K562 (cell line): ENCODE results near the gene REEP2. TPM values are rescaled to one million over a fixed set of nuclear protein-coding genes. Genes with fewer than 3 reads are reported as not detected.
"Not testable (repeated sequence)": the region's sequence is repeated elsewhere in the genome, so short reads cannot be mapped to it uniquely, and the experiment has no call there.

Experiments used
- ATAC-seq: fragments of 200-7000 bp; cut with Tn5 transposase; 3 replicates; pipeline ENCODE4 v1.9.1; 2020; ENCODE audit warnings: moderate library complexity
- BruUV-seq: library from RNA; stranded (reverse); fragments of 400-500 nt; replicated peaks from 2 replicates; lab custom pipeline; 2021; lab: Mats Ljungman, UMichigan
- CTCF ChIA-PET: fragments of 300-600 bp; formaldehyde crosslinking; extraction: SDS; loops from one replicate; lab custom pipeline; 2021; ENCODE audit warnings: low intra/inter-chr PET ratio; lab: Yijun Ruan, JAX
- POLR2A ChIA-PET: fragments of 300-600, 350-650 bp; sonication (Branson Sonifier 250); formaldehyde crosslinking; extraction: SDS; loops from one replicate; lab custom pipeline; 2021; ENCODE audit warnings: antibody characterized with exemption, inconsistent platforms; lab: Yijun Ruan, JAX
- DNase-seq, 4 experiments: peaks; one replicate each; pipeline versions ENCODE4 v3.0.0 to v3.0.0-alpha.2; 2011 to 2018; ENCODE audit warnings: low spot score in 3 of 4, mixed read lengths in 3 of 4; ENCODE audit errors: extremely low read depth in 1 of 4
- FAIRE-seq: peaks from 2 replicates; lab custom pipeline; 2011; peaks lifted over from hg19 to GRCh38; lab: Jason Lieb, UNC
- H2AFZ ChIP-seq: 2 replicates; pipeline ENCODE4 v1.6.0; 2011; ENCODE audit warnings: low read depth, low read length, control low read depth, inconsistent platforms
- H3K27ac ChIP-seq: fragments of 200-600 bp; 3 replicates; pipeline ENCODE4 v1.8.0; 2011; ENCODE audit warnings: low read depth, mild to moderate bottlenecking, control low read depth, inconsistent platforms, low read length, moderate library complexity, mixed read lengths; ENCODE audit errors: extremely low read depth
- H3K27me3 ChIP-seq, 2 experiments: fragments of 300-600 bp in 1 of 2; 2 replicates in 1 of 2; 3 replicates in 1 of 2; pipeline versions ENCODE4 v1.6.0 to v1.8.0; 2011; ENCODE audit warnings: inconsistent platforms in 2 of 2, low read length in 2 of 2, mild to moderate bottlenecking in 1 of 2, mixed read lengths in 1 of 2, moderate library complexity in 1 of 2; ENCODE audit not compliant: control insufficient read depth in 2 of 2, insufficient read depth in 2 of 2
- H3K36me3 ChIP-seq: fragments of 300-600 bp; 3 replicates; pipeline ENCODE4 v1.8.0; 2011; ENCODE audit warnings: mild to moderate bottlenecking, low read length, inconsistent platforms; ENCODE audit not compliant: control insufficient read depth, insufficient read depth
- H3K4me1 ChIP-seq, 2 experiments: fragments of 200-600 bp in 1 of 2; replicated peaks in 1 of 2; 2 replicates in 1 of 2; 3 replicates in 1 of 2; pipeline versions ENCODE4 v1.5.1 to v1.8.0; 2011; ENCODE audit warnings: inconsistent platforms in 2 of 2, low read length in 2 of 2, mild to moderate bottlenecking in 1 of 2, mixed read lengths in 1 of 2, moderate library complexity in 1 of 2; ENCODE audit not compliant: control insufficient read depth in 2 of 2, insufficient read depth in 2 of 2
- H3K4me2 ChIP-seq: 2 replicates; pipeline ENCODE4 v1.6.1; 2011; ENCODE audit warnings: low read length, control low read depth, inconsistent platforms, mixed read lengths; ENCODE audit not compliant: insufficient read depth
- H3K4me3 ChIP-seq: fragments of 200-600 bp; sonication (generic), shearing (Covaris generic); 2 replicates; pipeline ENCODE4 v1.5.1; 2016; ENCODE audit warnings: control low read depth, inconsistent platforms
- H3K79me2 ChIP-seq: fragments of 200-600 bp; 3 replicates; pipeline ENCODE4 v1.8.0; 2011; ENCODE audit warnings: low read length, inconsistent platforms; ENCODE audit not compliant: control insufficient read depth, insufficient read depth
- H3K9ac ChIP-seq, 2 experiments: 2 replicates each; pipeline versions ENCODE4 v1.6.0 to v1.6.1; 2011; ENCODE audit warnings: low read depth in 2 of 2, low read length in 2 of 2, control low read depth in 1 of 2, inconsistent platforms in 1 of 2, mild to moderate bottlenecking in 1 of 2, mixed read lengths in 1 of 2; ENCODE audit not compliant: insufficient read depth in 1 of 2
- H3K9me1 ChIP-seq: one replicate; pipeline ENCODE4 v1.6.0; 2011; ENCODE audit warnings: inconsistent platforms, mild to moderate bottlenecking, low read length, moderate library complexity; ENCODE audit not compliant: control insufficient read depth, insufficient read depth
- H3K9me3 ChIP-seq: replicated peaks from 2 replicates; pipeline ENCODE4 v1.5.1; 2011; ENCODE audit warnings: low read depth, low read length, inconsistent platforms; ENCODE audit not compliant: control insufficient read depth, insufficient read depth
- H4K20me1 ChIP-seq: replicated peaks from 2 replicates; pipeline ENCODE4 v1.6.1; 2011; ENCODE audit warnings: low read length, inconsistent platforms, mixed read lengths; ENCODE audit not compliant: control insufficient read depth, insufficient read depth
- CEBPB ChIP-seq: fragments of 450-650 bp; IDR thresholded peaks from 2 replicates; pipeline ENCODE4 v1.6.1; 2016; ENCODE audit warnings: missing genetic modification characterization, missing compliant biosample characterization
- CEBPG ChIP-seq, 3 experiments: fragments of 200-800 bp in 1 of 3; sonication (Bioruptor generic) in 1 of 3; sonication (generic) in 1 of 3; formaldehyde crosslinking in 1 of 3; IDR thresholded peaks in 2 of 3; conservative IDR thresholded peaks in 1 of 3; 2 replicates each; pipeline versions ENCODE4 v1.6.1 to v1.8.0; 2016 to 2022; ENCODE audit warnings: missing compliant biosample characterization in 2 of 3, missing genetic modification characterization in 2 of 3, mild to moderate bottlenecking in 1 of 3, missing genetic modification reagents in 1 of 3
- ZBTB8A ChIP-seq: fragments of 450-650 bp; IDR thresholded peaks from 2 replicates; pipeline ENCODE4 v1.6.1; 2018; ENCODE audit warnings: mild to moderate bottlenecking, moderate library complexity; ENCODE audit not compliant: partially characterized antibody
- WGBS: fragments of 100-300 bp; shearing (Covaris generic); methylation state at CpG from one replicate; pipeline ENCODE4 v1.1.6; 2016; ENCODE audit warnings: low coverage, mixed read lengths; ENCODE audit not compliant: insufficient coverage; ENCODE audit errors: missing lambda C conversion rate; 5-methylcytosine and 5-hydroxymethylcytosine counted together
- in situ Hi-C: fragments of 300-500 bp; cut with MboI; formaldehyde crosslinking; loops from 4 replicates; pipeline ENCODE4 v1.15.0; 2018; ENCODE audit warnings: inconsistent platforms, mixed read lengths
- intact Hi-C: fragments of 100-400 bp; cut with micrococcal nuclease; formaldehyde crosslinking; loops from 2 replicates; pipeline ENCODE4 v1.14.2; 2022
- polyA plus RNA-seq, 8 experiments: library from polyadenylated mRNA; depleted of rRNA in 4 of 8; stranded (reverse) in 5 of 8; unstranded in 3 of 8; fragments of >200 nt; fragmentation: Nextera tagmentation in 2 of 8; fragmentation: Illumina TruSeq in 1 of 8; extraction: Ambion mirVana in 2 of 8; extraction: Trizol in 1 of 8; gene quantifications; 2 replicates each; pipeline versions ENCODE4 v1.2.1 to v1.2.3, GENCODE V29; 2011 to 2014; ENCODE audit warnings: inconsistent platforms in 1 of 8, missing spikeins in 1 of 8
- total RNA-seq, 7 experiments: library from RNA; depleted of rRNA in 6 of 7; stranded (reverse); fragments of >200 nt in 6 of 7; fragmentation: Illumina TruSeq in 2 of 7; extraction: Trizol in 2 of 7; gene quantifications; 2 replicates each; pipeline versions ENCODE4 v1.2.1 to v1.2.3, GENCODE V29; 2011 to 2021; ENCODE audit warnings: low replicate concordance in 1 of 7

The REEP2 gene
- total and polyA plus RNA-seq, 9 of the 15 experiments (the other 6 are each of a cell fraction or from before 2014, with no cell fraction given), result 0.03 to 1.1 (median 0.12) TPM; not detected in 1

DNA sequence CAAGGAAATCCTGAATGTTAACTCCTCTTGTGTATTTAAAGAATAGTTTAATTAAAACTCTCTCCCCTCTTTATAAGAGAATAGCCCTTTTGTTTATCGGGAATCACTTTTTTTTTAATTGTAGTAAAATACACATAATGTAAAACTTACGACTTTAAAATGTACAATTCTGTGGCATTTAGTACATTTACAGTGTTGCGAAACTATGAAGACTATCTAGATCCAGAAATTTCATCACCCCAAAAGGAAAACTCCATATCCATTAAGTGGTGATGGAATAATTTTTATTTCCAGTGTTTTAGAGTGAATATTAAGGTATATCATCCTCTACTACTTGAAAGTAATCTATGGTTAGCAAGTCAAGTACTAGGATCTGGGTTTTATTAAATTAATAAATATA lies 49.5 kb upstream of the REEP2 start:
- in situ Hi-C loops, result no loop called here
- no TSS peak for BruUV-seq
- Histone ChIP-seq H2AFZ (no peak overlapping the region), H3K79me2 (no peaks in the 10 kb centered on the region), H3K4me3 (no peak overlapping the region), H3K9me3 (no peaks in the 10 kb centered on the region), H3K27me3 (no peaks in the 10 kb centered on the region), H3K36me3 (peaks cover 73% of the 10 kb centered on the region), H4K20me1 (no peaks in the 10 kb centered on the region), H3K9ac (no peak overlapping the region), H3K4me1 (no peaks in the 10 kb centered on the region), H3K4me2 (no peak overlapping the region), H3K27ac (no peak overlapping the region), H3K9me1 (no peaks in the 10 kb centered on the region)
- intact Hi-C loops, result no loop called here
- no peak for FAIRE-seq
- ChIA-PET CTCF (no interaction called here), POLR2A (no interaction called here)
- no peak for DNase-seq
- WGBS, result 85% methylated on average over 3 of the region's 3 CpGs
- no peak for ATAC-seq
- TF ChIP-seq CEBPG (CRISPR knock-in tag; IDR thresholded peaks at IDR 0.05), result no peak
- TF ChIP-seq CEBPG (tag; conservative IDR thresholded peaks at IDR 0.05 in 1 of 2, IDR thresholded peaks at IDR 0.05 in 1 of 2), result peak; percentile 76 to 77
- no peak for TF ChIP-seq ZBTB8A
- peak; percentile 82 for TF ChIP-seq CEBPB

DNA sequence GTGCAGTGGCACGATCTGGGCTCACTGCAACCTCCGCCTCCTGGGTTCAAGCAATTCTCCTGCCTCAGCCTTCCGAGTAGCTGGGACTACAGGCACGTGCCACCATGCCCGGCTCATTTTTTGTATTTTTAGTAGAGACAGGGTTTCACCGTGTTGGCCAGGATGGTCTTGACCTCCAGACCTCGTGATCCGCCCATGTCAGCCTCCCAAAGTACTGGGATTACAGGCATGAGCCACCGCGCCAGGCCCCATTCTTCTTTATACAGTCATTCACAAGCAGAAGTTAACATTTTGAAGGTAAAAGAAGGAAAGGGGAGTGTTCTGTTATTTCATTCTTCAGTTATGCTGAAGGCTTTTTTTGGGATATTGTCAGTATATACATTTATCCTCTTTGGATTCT lies 48.9 kb upstream of the REEP2 start:
- CTCF ChIA-PET, H3K27me3 ChIP-seq, H4K20me1 ChIP-seq, H3K79me2 ChIP-seq, H3K4me3 ChIP-seq, POLR2A ChIA-PET, in situ Hi-C loops, H3K4me1 ChIP-seq, H3K9me1 ChIP-seq, ATAC-seq, H2AFZ ChIP-seq, intact Hi-C loops, H3K27ac ChIP-seq, DNase-seq, H3K4me2 ChIP-seq, FAIRE-seq, BruUV-seq, H3K9ac ChIP-seq, H3K9me3 ChIP-seq: not testable (repeated sequence)
- WGBS, result 93% methylated on average over 9 of the region's 10 CpGs
- peaks cover 75% of the 10 kb centered on the region for H3K36me3 ChIP-seq
